EL (cell line): ENCODE data around the gene SSRP1.
"Not testable (repeated sequence)": the region's sequence is repeated elsewhere in the genome, so short reads cannot be mapped to it uniquely, and the experiment has no call there.

Experiments used
- DNase-seq: peaks from one replicate; pipeline ENCODE4 v3.0.0-alpha.2; 2016

The SSRP1 gene

GRCh38 chr11:57335343-57336110, at the start of gene SSRP1:
SSRP1 (minus strand) TSS chr11:57335892; CDS start chr11:57335121, 771 bp downstream.
- DNase-seq = peak; percentile 85

- DNase-seq = no peak
These were observed 45.3 kb upstream of the SSRP1 start, which contains the start of gene PRG3 for GRCh38 chr11:57380975-57381374. PRG3 (minus strand) TSS chr11:57381150; CDS start chr11:57380708, 442 bp downstream.

- no peak for DNase-seq
These were observed 44.0 kb upstream of the SSRP1 start for GRCh38 chr11:57379732-57380131.

- no peak for DNase-seq
These were observed 42.5 kb upstream of the SSRP1 start for GRCh38 chr11:57378186-57378585.

GRCh38 chr11:57377107-57377506, 41.4 kb upstream of the SSRP1 start:
- peak; percentile 12 for DNase-seq

- no peak for DNase-seq
These were observed 40.7 kb upstream of the SSRP1 start for GRCh38 chr11:57376095-57377090.

GRCh38 chr11:57375490-57375889, 39.8 kb upstream of the SSRP1 start:
- DNase-seq = no peak

GRCh38 chr11:57374966-57375365, 39.3 kb upstream of the SSRP1 start:
- DNase-seq = no peak

GRCh38 chr11:57373146-57373545, 37.5 kb upstream of the SSRP1 start:
- DNase-seq = no peak

GRCh38 chr11:57370941-57371340, 35.2 kb upstream of the SSRP1 start:
- DNase-seq = no peak

- peak; percentile 91 for DNase-seq
These were observed 34.6 kb upstream of the SSRP1 start for GRCh38 chr11:57370251-57370650.

- DNase-seq = no peak
These were observed 33.1 kb upstream of the SSRP1 start for GRCh38 chr11:57368845-57369232.

- DNase-seq = no peak
These were observed 32.6 kb upstream of the SSRP1 start for GRCh38 chr11:57368106-57368844.

- DNase-seq = no peak
These were observed 29.4 kb upstream of the SSRP1 start for GRCh38 chr11:57364851-57365660.

- no peak for DNase-seq
These were observed 27.7 kb upstream of the SSRP1 start for GRCh38 chr11:57363131-57364080.

- no peak for DNase-seq
These were observed 26.2 kb upstream of the SSRP1 start for GRCh38 chr11:57361926-57362325.

GRCh38 chr11:57361420-57361819, 25.7 kb upstream of the SSRP1 start:
- DNase-seq = not testable (repeated sequence)

GRCh38 chr11:57360991-57361390, 25.3 kb upstream of the SSRP1 start:
- DNase-seq = no peak

GRCh38 chr11:57359896-57360690, 24.4 kb upstream of the SSRP1 start:
- no peak for DNase-seq

GRCh38 chr11:57359396-57359795, 23.7 kb upstream of the SSRP1 start:
- no peak for DNase-seq
